Activated naive CD8-positive, alpha-beta T cell treated with anti-CD3 and anti-CD28 coated beads for 36 hours (primary cell): Measurements from ENCODE around the gene RFX4. TPM values are rescaled to one million over a fixed set of nuclear protein-coding genes. Genes with fewer than 3 reads are reported as not detected.
"Not testable (repeated sequence)": the region's sequence is repeated elsewhere in the genome, so short reads cannot be mapped to it uniquely, and the experiment has no call there.

Experiments
- DNase-seq: peaks from one replicate; pipeline ENCODE4 v3.0.0; 2021
- H3K27ac Mint-ChIP-seq: one replicate; pipeline ENCODE4 v1.8.0; 2022; ENCODE audit warnings: mild to moderate bottlenecking, moderate library complexity, mixed read lengths
- H3K27me3 Mint-ChIP-seq: one replicate; pipeline ENCODE4 v1.8.0; 2022; ENCODE audit warnings: mild to moderate bottlenecking, mixed read lengths
- H3K36me3 Mint-ChIP-seq: one replicate; pipeline ENCODE4 v1.8.0; 2021; ENCODE audit warnings: mild to moderate bottlenecking, mixed read lengths
- H3K4me1 Mint-ChIP-seq: one replicate; pipeline ENCODE4 v1.8.0; 2021; ENCODE audit warnings: mixed read lengths
- H3K4me3 Mint-ChIP-seq: one replicate; pipeline ENCODE4 v1.8.0; 2022; ENCODE audit warnings: mild to moderate bottlenecking, moderate library complexity, mixed read lengths
- H3K9me3 Mint-ChIP-seq: one replicate; pipeline ENCODE4 v1.8.0; 2022; ENCODE audit warnings: mixed read lengths
- total RNA-seq, 2 experiments: library from RNA; stranded (reverse); gene quantifications; one replicate each; pipeline ENCODE4 v1.2.3, GENCODE V29; 2021

The RFX4 gene
- total RNA-seq, 2 experiments from 2014 or later, result not detected

DNA sequence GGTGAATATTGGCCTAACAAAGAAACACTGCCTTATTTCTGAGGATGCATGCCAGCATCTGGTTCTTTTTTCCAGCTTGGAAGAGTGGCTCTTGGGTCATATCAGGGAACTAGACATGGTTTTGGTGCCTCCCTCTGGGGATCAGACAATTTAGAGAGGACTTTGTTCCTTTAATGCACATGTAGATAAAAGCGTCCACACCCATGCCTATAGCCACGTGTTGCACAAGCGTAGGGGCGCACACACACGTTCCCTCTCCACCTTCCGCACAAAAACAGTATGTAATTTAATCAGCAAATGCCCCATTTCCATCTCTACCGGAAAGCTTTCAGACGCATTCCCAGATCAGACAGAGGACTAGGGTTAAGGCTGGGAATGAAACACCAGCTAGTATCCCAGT lies 130.0 kb downstream of the RFX4 start:
- H3K4me3 Mint-ChIP-seq, result no peak overlapping the region
- DNase-seq, result no peak
- H3K36me3 Mint-ChIP-seq, result no peaks in the 10 kb centered on the region
- H3K27ac Mint-ChIP-seq, result no peak overlapping the region
- H3K9me3 Mint-ChIP-seq, result no peaks in the 10 kb centered on the region
- no peaks in the 10 kb centered on the region for H3K4me1 Mint-ChIP-seq
- peaks cover 3% of the 10 kb centered on the region for H3K27me3 Mint-ChIP-seq

GRCh38 chr12:106714926-106715325 lies 132.1 kb downstream of the RFX4 start:
- Mint-ChIP-seq H3K36me3 (no peaks in the 10 kb centered on the region), H3K27ac (no peak overlapping the region), H3K9me3 (no peaks in the 10 kb centered on the region), H3K27me3 (peaks cover 3% of the 10 kb centered on the region), H3K4me3 (no peak overlapping the region), H3K4me1 (no peaks in the 10 kb centered on the region)
- no peak for DNase-seq

DNA sequence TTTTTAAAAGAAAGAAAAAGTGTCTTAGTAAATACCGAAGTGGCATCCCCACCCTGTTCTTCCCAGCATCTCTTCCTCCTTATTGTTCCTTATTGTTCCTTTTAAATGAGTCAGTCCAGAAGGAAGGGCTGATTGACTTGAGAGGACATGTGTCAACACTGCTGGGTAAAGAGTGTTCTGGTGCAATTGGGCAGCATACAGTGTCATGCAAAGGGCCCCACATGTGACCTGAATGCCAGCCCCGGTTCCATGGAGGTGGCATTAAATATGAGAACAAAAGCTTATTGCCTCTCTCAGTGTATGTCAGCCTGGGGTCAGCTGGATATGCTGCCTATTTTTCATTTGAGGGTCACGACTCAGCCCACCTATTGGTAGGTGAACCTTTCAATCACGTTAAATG lies 132.8 kb downstream of the RFX4 start:
- no peaks in the 10 kb centered on the region for H3K9me3 Mint-ChIP-seq
- no peak overlapping the region for H3K4me3 Mint-ChIP-seq
- H3K27ac Mint-ChIP-seq, result no peak overlapping the region
- H3K4me1 Mint-ChIP-seq, result no peaks in the 10 kb centered on the region
- H3K36me3 Mint-ChIP-seq, result no peaks in the 10 kb centered on the region
- H3K27me3 Mint-ChIP-seq, result peaks cover 3% of the 10 kb centered on the region
- DNase-seq, result no peak

DNA sequence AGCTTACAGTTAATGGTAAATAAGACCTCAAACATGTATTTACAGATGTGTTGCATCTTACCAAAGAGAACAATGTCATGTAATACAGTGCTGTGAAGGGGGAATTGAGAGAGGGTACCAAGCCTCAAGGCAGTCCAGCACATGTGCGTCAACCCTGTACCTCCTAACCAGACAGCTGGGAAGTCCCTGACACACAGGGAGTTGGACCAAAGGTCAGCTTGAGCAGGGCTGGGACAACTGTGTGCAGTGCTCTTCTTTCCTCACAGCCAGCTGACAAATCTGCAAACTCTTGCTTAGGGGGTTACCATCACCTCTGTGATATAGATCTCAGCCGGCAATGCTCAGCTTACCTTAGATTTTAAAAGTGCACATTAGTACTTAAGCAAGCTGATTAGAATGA lies 134.9 kb downstream of the RFX4 start:
- Mint-ChIP-seq H3K9me3 (no peaks in the 10 kb centered on the region), H3K4me1 (no peaks in the 10 kb centered on the region), H3K36me3 (no peaks in the 10 kb centered on the region), H3K4me3 (no peak overlapping the region), H3K27me3 (no peaks in the 10 kb centered on the region), H3K27ac (no peak overlapping the region)
- no peak for DNase-seq

- DNase-seq, result no peak
- no peak overlapping the region for H3K4me3 Mint-ChIP-seq
- H3K9me3 Mint-ChIP-seq, result no peaks in the 10 kb centered on the region
- no peaks in the 10 kb centered on the region for H3K36me3 Mint-ChIP-seq
- H3K4me1 Mint-ChIP-seq, result no peaks in the 10 kb centered on the region
- H3K27me3 Mint-ChIP-seq, result no peaks in the 10 kb centered on the region
- no peak overlapping the region for H3K27ac Mint-ChIP-seq
Measured at GRCh38 chr12:106719879-106720278, 137.1 kb downstream of the RFX4 start.

DNA sequence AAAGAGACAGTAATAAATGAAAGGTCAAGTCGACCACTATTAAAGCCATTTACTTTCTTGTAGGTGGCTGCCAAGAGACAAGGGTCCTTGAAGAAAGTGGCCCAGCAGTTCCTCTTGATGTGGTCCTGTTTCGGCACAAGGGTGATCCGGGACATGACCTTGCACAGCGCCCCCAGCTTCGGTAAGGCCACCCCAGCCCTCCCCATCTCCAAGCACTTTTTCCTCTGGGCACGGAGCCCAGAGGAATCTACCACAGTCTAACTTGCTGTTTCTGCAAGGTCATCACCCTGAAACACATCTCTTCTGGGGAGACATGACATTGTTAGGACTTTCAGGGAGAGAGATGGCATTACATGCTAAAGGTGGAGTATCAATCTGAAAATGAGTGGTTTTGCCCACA lies 137.9 kb downstream of the RFX4 start:
- Mint-ChIP-seq H3K9me3 (no peaks in the 10 kb centered on the region), H3K4me1 (no peaks in the 10 kb centered on the region), H3K36me3 (peaks cover 1% of the 10 kb centered on the region), H3K27me3 (no peaks in the 10 kb centered on the region), H3K27ac (no peak overlapping the region), H3K4me3 (no peak overlapping the region)
- DNase-seq, result no peak

DNA sequence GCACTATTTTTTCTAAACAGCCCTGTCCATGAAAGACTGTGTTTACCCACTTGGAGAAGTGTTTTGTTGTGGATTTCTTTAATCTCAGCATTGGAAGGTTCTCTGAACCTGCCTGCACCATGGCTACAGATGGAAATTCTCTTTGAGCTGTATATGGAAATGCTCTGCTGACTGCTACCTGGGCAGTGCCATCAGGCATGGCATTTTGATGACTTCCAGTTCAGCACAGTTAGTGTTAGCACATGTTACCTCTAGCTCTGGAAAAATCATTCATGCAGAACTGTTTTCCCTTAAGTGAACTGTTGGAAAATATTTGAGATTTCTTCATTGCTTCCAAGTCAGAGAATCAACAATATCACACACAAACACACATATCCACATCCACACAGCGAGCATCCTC lies 139.1 kb downstream of the RFX4 start:
- H3K36me3 Mint-ChIP-seq, result peaks cover 1% of the 10 kb centered on the region
- DNase-seq, result no peak
- no peak overlapping the region for H3K4me3 Mint-ChIP-seq
- no peaks in the 10 kb centered on the region for H3K9me3 Mint-ChIP-seq
- H3K4me1 Mint-ChIP-seq, result peaks cover 4% of the 10 kb centered on the region
- H3K27me3 Mint-ChIP-seq, result no peaks in the 10 kb centered on the region
- no peak overlapping the region for H3K27ac Mint-ChIP-seq

DNA sequence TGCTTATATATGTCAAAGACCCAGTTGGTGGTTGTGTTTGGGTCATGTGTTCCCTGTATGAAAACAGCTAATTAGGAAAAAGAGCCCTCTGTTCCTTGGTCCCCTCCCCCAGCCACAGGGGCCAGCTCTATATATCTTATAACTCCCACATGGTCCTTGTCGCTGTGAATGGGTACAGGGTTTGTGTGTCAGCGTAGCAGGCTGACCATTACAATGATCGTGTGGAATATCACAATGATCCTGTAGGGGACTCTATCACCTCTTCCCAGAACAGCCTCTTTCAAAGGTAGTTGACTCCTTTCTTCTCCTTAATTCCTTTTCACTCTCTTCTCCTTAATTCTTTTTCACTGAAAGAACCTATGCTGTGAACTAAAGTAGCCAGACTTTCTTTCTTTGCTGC lies 140.0 kb downstream of the RFX4 start:
- Mint-ChIP-seq H3K27me3 (no peaks in the 10 kb centered on the region), H3K27ac (no peak overlapping the region), H3K36me3 (peaks cover 1% of the 10 kb centered on the region), H3K9me3 (no peaks in the 10 kb centered on the region), H3K4me1 (peaks cover 4% of the 10 kb centered on the region), H3K4me3 (no peak overlapping the region)
- no peak for DNase-seq

- no peak overlapping the region for H3K27ac Mint-ChIP-seq
- peaks cover 1% of the 10 kb centered on the region for H3K36me3 Mint-ChIP-seq
- H3K9me3 Mint-ChIP-seq, result no peaks in the 10 kb centered on the region
Measured at GRCh38 chr12:106723416-106723815, 140.6 kb downstream of the RFX4 start.

GRCh38 chr12:106724116-106724515 lies 141.3 kb downstream of the RFX4 start:
- peaks cover 4% of the 10 kb centered on the region for H3K4me1 Mint-ChIP-seq
- H3K27ac Mint-ChIP-seq, result no peak overlapping the region
- no peaks in the 10 kb centered on the region for H3K27me3 Mint-ChIP-seq

More at GRCh38 chr12:106723416-106723815, 140.6 kb downstream of the RFX4 start:
- H3K27me3 Mint-ChIP-seq, result no peaks in the 10 kb centered on the region
- no peak for DNase-seq
- peaks cover 4% of the 10 kb centered on the region for H3K4me1 Mint-ChIP-seq
- H3K4me3 Mint-ChIP-seq, result no peak overlapping the region

GRCh38 chr12:106724934-106725333 lies 142.1 kb downstream of the RFX4 start:
- Mint-ChIP-seq H3K27me3 (no peaks in the 10 kb centered on the region), H3K4me3 (no peak overlapping the region), H3K9me3 (no peaks in the 10 kb centered on the region), H3K4me1 (peaks cover 5% of the 10 kb centered on the region), H3K36me3 (peaks cover 1% of the 10 kb centered on the region), H3K27ac (no peak overlapping the region)
- DNase-seq, result no peak

More at GRCh38 chr12:106724116-106724515, 141.3 kb downstream of the RFX4 start:
- DNase-seq, result no peak
- H3K36me3 Mint-ChIP-seq, result peaks cover 1% of the 10 kb centered on the region
- H3K9me3 Mint-ChIP-seq, result no peaks in the 10 kb centered on the region
- no peak overlapping the region for H3K4me3 Mint-ChIP-seq

DNA sequence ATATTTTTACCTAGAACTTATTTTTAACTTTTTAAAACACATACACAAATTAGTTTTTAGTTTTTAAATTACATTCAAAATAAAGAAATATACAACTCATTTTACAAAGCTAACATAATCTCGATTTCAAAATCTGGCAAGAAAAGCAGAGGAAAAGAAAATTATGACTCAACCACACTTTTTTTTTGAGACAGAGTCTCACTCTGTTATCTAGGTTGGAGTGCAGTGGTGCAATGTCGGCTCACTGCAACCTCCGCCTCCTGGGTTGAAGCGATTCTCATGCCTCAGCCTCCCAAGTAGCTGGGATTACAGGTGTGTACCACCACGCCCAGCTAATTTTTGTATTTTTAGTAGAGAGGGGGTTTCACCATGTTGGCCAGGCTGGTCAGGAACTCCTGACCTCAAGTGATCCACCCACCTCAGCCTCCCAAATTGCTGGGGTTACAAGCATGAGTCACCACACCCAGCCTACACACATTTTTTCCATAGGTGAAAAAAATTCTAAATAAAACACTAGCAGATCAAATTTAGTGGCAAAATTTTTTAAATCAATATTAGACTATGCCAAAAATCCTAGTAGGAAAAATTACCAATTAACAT lies 143.9 kb downstream of the RFX4 start:
- not testable (repeated sequence) for H3K9me3 Mint-ChIP-seq, H3K36me3 Mint-ChIP-seq, H3K27me3 Mint-ChIP-seq, H3K4me3 Mint-ChIP-seq, H3K27ac Mint-ChIP-seq, H3K4me1 Mint-ChIP-seq
- DNase-seq, result peak; percentile 15

- Mint-ChIP-seq H3K4me1 (peaks cover 5% of the 10 kb centered on the region), H3K36me3 (peaks cover 1% of the 10 kb centered on the region), H3K27me3 (no peaks in the 10 kb centered on the region), H3K4me3 (no peak overlapping the region), H3K27ac (no peak overlapping the region), H3K9me3 (no peaks in the 10 kb centered on the region)
- no peak for DNase-seq
Measured at GRCh38 chr12:106729611-106730010, 146.8 kb downstream of the RFX4 start.

DNA sequence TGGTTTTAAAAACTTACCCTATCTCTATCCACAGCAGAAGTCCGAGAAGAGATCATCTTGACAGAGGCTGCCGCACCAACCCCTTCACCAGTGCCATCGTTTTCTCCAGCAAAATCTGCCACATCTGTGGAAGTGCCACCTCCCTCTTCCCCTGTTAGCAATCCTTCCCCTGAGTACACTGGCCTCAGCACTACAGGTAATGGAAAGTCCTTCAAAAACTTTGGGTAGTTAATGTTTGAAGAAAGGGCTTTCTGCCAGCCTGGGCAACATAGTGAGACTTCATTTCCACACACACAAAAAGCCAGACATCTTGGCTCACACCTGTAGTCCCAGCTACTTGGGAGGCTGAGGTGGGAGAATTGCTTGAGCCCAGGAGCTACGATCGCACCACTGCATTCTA lies 150.1 kb downstream of the RFX4 start:
- DNase-seq, result no peak
- H3K36me3 Mint-ChIP-seq, result no peaks in the 10 kb centered on the region
- no peaks in the 10 kb centered on the region for H3K27me3 Mint-ChIP-seq
- H3K4me3 Mint-ChIP-seq, result no peak overlapping the region
- peaks cover 2% of the 10 kb centered on the region for H3K4me1 Mint-ChIP-seq
- no peak overlapping the region for H3K27ac Mint-ChIP-seq
- no peaks in the 10 kb centered on the region for H3K9me3 Mint-ChIP-seq

DNA sequence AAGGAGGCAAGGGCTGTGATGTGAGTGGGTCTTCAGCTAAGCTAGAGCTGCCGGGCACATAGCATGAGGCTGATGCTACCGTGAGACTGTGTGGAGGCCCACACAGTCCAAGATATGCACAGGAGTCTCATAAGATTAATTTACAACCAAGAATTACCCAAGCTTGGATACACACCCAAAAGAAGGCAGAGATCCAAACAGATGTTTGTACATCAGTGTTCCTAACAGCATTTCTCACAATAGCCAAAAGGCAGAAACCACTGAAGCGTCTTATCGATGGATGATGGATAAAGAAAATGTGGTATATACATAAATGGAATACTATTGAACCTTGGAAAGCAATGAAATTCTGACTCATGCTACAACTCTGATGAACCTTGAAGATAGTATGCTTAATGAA lies 150.9 kb downstream of the RFX4 start:
- no peak overlapping the region for H3K4me3 Mint-ChIP-seq
- no peaks in the 10 kb centered on the region for H3K27me3 Mint-ChIP-seq
- H3K4me1 Mint-ChIP-seq, result peaks cover 2% of the 10 kb centered on the region
- DNase-seq, result no peak
- no peak overlapping the region for H3K27ac Mint-ChIP-seq
- no peaks in the 10 kb centered on the region for H3K36me3 Mint-ChIP-seq
- H3K9me3 Mint-ChIP-seq, result no peaks in the 10 kb centered on the region

DNA sequence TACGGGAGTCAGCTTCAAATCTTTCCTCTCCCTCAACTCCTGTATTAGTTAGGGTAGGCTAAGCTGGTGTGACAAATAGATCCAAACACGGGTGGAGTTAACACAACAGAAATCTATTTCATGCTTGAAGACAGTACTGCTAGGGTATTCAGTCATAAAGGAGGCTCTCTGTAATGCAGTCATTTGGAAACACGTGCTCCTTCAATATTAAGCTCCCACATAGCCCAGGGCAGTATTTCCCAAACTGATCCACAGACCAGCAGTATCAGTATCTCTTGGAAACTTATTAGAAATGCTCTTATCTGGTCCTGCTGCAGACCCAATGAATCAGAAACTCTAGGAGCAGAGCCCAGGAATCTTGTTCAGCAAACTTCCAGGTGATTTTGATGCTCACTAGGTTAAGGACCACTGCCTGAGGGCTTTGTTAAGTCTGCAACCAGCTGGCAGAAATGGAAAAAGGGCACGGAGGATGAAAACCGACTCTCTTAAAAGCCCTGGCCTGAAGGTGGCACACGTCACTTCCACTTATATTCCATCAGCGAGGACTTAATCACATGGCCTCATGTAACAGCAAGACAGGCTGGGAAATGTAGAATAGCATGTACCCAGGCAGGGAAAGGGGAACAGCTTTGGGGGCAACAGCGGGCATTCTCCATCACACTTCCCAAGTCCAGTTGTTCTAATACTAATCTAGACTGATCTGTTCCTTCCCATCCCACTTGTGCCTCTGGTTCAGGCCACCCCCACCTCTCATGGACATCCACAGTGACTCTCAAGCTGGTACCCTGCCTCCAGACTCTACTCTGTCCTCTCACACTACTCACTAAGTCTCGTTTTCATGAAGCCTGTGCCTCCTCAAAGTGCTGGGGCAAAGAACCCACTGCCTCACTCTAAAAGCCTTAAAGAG lies 153.5 kb downstream of the RFX4 start:
- no peaks in the 10 kb centered on the region for H3K9me3 Mint-ChIP-seq
- no peak overlapping the region for H3K4me3 Mint-ChIP-seq
- H3K36me3 Mint-ChIP-seq, result no peaks in the 10 kb centered on the region
- no peak overlapping the region for H3K27ac Mint-ChIP-seq
- no peaks in the 10 kb centered on the region for H3K4me1 Mint-ChIP-seq
- DNase-seq, result no peak
- H3K27me3 Mint-ChIP-seq, result no peaks in the 10 kb centered on the region
